Mesenteric fat pad (tissue), 1 donor: ENCODE data around the gene CCSER1. TPM values are rescaled to one million over a fixed set of nuclear protein-coding genes. Genes with fewer than 3 reads are reported as not detected.
"Not testable (repeated sequence)": the region's sequence is repeated elsewhere in the genome, so short reads cannot be mapped to it uniquely, and the experiment has no call there.

Experiments
- DNase-seq: peaks from one replicate; pipeline ENCODE4 v3.0.0-alpha.2; 2020; ENCODE audit warnings: low spot score
- total RNA-seq: library from RNA; stranded (reverse); fragmentation: NEBNext Ultra II Directional; extraction: Animal tissue kit (Norgen Biotek cat#: 25700); gene quantifications from one replicate; pipeline ENCODE4 v1.2.1, GENCODE V29; 2021
- donor health status: DM: yes; HTN: yes; CAD: no.

The CCSER1 gene
- total RNA-seq, 1 donor from 2014 or later, result 9.7 TPM

DNA sequence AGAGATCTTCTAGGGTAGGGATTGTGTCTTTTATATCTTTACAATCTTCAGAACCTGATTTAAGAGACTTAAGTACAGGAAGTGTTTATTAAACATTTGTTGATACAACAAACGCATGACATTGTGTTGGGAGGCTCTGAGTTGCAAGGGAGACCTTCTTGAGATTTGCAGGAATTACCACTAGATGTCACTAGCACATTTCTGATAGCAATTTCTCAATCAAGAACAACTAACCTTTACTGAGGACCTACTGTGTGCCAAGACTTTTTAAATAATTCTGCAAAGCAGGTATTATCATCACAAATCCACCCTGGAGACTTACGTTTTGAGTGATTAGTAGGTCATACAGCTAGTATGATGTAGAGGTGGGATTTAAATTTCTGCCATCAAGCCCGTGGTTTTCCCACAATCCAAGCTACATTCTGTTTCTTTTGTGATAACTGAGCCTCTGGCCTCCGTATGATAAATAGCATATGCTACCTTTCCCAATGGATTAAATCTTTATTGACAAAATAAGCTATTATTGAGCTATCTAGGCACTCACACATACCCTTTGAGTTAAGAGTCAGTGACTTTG, 986.0 kb downstream of the CCSER1 start:
- DNase-seq, result no peak

DNA sequence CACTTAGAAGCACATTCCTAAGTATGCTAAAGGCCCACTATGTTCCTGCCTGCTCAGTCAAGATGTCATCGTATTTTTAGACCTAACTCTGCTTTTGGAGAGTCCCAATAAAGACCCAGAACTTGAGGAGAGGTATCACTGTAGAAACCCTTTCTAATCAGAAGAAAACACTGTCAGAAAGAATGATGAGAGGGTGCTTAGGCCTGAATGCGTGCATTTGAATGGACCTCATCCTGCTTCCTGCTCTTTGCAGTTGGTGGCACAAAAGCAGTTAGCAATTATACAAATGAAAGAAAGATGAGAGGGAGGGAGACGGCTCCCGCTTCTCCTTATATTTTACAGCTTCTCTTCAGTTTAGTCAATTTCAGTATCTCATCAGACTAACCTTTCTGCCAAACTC, 987.2 kb downstream of the CCSER1 start:
- DNase-seq, result no peak

DNA sequence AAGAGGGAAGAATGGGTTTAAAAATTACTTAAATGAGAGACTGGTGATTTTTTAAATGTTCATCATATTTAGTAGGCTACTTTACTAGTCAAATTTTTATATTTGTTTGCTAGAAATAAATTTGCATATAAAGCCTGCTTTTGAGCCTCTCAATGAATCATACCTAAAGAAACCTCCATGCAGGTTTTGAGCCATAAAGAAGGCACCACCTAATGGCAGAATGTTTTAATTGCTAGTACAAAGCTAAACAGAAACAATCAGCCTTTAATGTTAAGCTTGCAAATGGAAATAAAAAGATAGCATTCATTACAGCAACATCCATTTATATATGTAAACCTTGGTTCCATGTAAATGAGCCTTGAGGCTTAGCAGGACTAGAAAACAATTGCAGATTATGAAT, 989.7 kb downstream of the CCSER1 start:
- DNase-seq, result no peak

DNA sequence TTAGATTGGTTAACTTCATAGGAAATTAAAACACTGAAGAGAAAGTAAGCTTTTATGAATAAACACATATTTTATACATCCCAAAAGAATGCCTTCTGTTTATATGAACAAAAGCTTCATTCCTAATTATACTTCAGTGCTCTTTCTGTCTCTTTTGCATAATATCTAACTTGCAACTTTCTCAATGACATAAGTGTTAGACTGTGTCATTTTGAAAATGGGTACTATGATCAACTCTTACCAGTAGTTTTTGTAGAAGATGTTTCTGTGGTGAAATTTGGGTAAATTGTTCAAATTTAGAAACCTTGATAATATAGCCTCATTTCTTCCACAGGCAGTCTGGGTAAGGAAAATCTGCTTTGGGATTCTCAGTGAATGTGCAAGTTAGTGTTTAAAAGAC, 991.4 kb downstream of the CCSER1 start:
- no peak for DNase-seq

DNA sequence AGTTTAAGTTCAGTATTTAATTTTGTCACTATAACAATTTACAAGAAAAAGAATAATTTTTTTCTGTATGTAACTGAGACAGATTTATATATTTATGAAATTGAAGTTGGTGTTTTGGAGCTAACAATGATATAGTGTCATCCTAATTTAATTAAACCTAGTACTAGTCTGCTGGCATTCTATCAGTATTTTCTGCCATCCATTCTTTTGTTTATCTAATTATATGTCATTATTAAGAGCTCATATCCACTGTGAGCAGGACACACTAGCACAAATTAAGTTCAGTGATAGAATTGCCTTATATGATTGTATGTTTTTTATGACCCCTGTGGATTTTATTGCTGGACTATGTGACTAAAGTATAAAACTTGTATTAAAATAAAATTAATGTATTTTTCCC, 996.5 kb downstream of the CCSER1 start:
- no peak for DNase-seq

DNA sequence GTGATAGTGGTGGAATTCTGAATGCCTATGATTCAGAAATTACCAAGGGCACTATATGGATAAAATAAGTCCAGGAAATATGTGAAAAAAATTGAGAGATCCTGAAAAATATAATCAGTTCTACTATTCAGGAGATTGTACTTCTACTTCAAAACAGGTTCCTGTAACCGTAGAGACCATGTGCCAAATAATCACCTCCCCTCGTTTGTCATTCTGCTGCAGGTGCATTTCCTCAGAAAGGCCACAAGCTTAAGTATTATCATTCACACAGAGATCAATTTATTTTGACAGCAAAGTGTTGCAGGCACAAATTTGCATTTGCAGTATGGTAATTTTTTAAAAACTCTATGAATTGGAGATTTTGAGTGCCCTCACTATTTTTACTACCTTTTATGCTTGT, 1000.0 kb downstream of the CCSER1 start:
- no peak for DNase-seq

DNA sequence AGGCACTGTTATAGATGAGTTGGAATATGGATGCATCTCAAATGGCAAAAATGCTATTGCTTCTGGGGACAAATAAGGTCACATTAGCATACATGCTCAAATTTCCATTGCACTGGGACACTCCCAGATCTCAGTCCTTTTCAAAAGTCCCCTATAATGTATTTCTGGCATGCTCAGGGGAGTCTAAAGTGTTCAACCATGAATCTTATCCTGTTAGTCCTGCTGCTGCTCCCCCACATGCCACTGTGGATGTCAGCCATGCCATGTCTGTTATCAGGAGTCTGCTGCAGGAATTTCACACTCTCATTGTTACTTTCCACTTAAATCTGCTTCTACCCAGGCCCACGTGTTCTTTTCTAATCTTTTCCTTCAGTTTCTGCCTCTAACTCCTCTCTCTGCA, 1000.6 kb downstream of the CCSER1 start:
- DNase-seq, result no peak

DNA sequence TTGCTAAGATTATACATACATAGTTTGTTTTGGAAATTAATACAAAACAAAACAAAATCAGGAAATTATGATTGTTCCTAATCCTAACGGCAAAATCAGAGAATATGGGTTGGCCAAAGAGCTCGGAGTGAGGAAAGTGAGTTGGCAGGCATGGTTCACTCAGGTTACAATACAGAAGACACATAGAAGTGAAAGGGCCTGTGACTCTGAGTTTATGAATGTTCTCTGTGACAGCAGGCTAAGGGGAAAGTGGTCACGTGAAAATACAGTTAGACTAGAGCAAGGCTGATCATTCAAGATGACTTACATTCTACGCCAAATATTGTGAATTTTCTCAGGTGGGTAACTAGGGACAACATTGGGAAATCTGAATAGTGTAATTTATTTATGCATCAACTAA, 1001.3 kb downstream of the CCSER1 start:
- no peak for DNase-seq

DNA sequence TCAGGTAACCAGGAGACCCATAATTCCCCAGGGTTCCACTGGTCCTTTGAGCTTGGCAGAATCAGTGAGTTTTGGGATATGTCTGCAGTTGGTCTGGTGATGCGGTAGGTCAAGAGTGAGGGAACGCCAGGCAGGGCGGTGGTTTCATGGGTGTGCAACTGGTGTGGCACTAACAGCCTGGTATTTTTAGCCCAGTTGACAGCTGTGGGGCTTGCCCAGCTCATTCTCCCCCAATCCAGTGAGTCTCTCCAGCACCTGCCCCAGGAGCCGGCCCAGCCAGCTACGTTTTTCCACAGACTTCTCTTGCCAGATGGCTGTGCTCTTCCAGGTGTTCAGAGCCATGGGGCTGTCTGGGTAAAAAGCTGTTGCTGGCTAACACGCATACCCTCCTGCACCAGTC, 1019.9 kb downstream of the CCSER1 start:
- peak; percentile 49 for DNase-seq

DNA sequence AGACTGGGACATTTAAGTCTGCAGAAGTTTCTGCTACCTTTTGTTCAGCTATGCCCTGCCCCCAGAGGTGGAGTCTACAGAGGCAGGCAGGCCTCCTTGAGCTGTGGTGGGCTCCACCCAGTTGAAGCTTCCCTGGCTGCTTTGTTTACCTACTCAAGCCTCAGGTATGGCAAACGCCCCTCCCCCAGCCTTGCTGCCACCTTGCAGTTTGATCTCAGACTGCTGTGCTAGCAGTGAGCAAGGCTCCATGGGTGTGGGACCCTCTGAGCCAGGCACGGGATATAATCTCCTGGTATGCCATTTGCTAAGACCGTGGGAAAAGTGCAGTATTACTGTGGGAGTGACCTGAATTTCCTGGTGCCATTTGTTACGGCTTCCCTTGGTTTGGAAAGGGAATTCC, 1026.8 kb downstream of the CCSER1 start:
- not testable (repeated sequence) for DNase-seq

DNA sequence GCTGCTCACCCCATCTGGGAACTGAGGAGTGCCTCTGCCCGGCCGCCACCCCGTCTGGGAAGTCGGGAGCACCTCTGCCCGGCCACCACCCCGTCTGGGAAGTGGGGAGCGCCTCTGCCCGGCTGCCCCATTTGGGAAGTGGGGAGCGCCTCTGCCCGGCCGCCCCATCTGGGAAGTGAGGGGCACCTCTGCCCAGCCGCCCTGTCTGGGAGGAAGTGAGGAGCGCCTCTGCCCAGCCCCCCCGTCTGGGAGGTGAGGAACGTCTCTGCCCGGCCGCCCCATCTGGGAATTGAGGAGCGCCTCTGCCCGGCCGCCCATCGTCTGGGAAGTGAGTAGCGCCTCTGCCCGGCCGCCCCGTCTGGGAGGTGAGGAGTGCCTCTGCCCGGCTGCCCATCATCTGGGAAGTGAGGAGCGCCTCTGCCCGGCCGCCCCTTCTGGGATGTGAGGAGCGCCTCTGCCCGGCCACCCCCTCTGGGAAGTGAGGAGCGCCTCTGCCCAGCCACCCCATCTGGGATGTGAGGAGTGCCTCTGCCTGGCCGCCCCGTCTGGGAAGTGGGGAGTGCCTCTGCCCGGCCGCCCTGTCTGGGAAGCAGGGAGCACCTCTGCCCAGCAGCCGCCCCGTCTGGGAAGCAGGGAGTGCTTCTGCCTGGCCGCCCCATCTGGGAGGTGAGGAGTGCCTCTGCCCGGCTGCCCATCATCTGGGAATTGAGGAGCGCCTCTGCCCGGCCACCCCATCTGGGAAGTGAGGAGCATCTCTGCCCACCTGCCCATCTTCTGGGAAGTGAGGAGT, 1040.9 kb downstream of the CCSER1 start:
- peak; percentile 64 for DNase-seq

DNA sequence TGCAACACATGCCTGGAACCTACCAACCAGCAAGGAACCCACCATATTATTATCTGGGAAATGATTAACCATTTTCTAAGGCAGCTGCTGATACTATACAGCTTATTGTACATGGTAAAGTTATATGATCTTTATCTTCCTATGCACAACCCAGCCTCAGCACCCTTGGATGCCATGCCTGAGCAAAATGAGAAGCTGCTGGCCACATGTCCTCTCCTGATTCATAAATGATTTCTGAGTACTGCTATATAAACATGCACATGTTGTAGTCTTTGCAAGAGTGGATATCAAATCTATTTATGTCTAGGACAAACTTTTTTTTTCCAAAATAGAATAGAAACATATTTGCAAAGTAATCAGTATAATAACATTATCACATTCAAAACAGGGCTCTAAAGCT, 1043.6 kb downstream of the CCSER1 start:
- no peak for DNase-seq

DNA sequence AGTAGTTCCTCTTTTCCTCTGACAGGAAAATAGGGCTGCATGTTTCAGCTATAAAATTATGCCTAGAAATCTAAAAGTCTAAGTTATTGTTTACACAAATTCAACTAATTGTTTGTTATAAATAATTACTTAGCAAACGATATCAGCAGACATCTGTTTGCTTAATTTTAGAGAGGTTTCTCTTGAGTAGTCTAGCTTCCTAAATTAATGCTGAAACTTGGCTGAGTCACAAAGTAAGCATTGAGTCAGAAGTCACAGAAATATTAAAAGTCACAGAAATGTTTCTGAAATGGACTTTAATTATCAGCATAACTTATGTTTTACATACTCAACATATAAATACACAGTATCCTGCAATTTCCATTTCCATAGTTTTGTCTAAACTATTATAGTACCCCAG, 1044.0 kb downstream of the CCSER1 start:
- DNase-seq, result no peak

DNA sequence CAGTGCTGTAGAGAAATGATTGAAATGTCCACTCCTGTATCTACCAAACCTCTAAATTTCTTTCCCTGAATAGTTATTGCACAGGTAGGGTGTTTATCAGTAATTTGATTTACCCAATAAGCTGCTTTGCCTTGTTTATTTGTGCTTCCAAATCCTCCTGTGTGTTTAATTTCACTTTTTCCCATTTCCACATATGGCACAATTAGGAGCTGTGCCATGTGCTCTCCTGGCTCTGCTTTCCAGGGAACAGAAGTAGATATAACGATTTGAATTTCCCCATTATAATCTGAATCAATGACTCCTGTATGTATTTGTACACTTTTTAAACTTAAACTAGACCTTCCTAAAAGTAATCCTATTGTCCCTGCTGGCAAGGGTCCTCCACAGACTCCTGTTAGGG, 1057.9 kb downstream of the CCSER1 start:
- not testable (repeated sequence) for DNase-seq

DNA sequence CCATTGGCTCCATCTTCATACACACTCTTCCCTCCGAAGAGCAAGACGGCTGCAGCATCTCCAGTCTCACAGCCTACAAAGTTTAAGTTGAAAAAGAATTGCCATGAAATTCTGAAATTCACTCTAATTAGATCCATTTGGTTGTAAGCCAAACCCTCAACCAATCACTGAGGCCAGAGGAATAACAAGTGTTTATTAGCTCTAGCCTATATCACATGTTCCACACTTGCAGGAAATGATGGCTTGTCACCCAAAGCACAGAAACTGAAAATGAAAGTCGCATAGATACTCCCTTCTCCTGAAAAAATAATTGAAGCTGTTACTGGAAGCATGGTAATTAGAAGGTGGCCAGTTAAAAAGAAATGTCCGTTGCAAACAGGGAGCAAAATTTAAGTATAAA, 1071.8 kb downstream of the CCSER1 start:
- DNase-seq, result no peak

DNA sequence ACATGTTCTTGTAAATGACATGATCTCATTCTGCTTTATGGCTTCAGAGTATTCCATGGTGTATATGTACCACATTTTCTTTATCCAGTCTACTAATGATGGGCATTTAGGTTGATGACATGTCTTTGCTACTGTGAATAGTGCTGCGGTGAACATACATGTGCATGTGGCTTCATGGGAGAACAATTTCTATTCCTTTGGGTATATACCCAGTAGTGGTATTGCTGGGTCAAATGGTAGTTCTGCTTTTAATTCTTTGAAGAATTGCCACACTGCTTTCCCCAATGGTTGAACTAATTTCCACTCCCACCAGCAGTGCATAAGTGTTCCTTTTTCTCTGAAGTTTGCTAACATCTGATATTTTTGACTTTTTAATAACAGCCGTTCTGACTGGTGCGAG, 1080.3 kb downstream of the CCSER1 start:
- DNase-seq, result no peak

DNA sequence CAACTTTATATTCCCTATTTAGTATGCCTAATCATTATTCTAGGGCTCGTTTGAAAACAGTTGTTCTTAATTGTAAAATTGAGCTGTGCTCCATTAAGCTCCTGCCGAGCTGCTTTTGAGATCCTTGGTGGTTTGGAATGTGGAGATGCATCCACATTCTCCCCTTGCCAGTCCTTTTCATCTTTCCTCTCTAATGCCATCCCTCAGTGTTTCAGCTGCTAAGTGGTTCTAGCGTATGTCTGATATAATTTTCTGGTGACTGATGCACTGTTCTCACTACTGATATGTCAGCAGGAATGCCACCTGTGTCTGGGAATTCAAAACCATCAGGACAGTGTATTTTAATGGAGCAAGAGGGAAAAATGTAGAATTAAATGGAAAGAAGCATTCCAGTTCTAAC, 1085.0 kb downstream of the CCSER1 start:
- DNase-seq, result no peak

DNA sequence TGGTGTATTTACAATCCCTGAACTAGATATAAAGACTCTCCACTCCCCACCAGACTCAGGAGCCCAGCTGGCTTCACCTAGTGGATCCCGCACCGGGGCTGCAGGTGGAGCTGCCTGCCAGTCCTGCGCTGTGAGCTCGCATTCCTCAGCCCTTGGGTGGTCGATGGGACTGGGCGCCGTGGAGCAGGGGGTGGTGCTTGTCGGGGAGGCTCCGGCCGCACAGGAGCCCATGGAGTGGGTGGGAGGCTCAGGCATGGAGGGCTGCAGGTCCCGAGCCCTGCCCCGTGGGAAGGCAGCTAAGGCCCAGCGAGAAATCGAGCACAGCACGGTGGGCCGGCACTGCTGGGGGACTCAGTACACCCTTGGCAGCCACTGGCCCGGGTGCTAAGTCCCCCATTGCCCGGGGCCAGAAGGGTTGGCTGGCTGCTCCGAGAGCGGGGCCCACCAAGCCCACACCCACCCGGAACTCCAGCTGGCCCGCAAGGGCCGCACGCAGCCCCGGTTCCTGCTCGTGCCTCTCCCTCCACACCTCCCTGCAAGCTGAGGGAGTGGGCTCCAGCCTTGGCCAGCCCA, 1090.7 kb downstream of the CCSER1 start:
- peak; percentile 78 for DNase-seq

DNA sequence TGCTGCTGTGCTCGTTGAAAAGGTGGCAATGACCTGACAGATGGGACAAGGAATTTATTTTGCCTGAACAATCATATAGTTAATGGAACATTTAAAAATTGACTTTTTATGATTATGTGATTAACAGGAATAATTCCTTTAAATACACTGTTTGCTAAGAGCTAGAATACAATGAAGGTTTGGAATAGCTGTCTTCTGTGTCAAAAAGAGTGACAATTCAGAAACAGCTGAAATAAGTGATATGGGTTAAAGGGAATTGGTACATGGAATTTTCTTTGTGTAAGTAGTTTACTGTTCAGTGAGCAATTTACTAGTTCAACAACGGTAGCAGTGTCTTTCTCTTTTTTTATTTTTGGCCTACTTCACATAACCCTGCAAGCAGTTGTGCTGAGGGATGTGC, 1093.1 kb downstream of the CCSER1 start:
- no peak for DNase-seq

DNA sequence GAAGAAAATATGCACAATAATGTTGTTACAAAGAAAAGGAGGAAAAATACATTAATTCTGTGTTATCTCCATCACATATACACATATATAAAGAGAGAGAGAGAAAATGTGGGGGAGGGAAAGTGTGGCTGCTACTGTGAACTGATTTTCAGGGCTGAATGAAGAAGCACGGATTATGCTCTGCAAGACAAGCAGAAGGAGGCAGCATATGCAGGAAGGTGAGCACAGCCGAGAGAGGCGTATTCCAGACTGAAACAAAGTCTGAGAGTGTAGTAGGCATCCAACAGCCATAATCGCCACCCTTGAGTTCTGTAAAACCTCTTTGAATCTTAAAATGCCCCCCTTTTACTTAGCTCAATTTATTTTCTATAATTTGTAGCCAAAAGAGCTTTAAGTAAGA, 1094.8 kb downstream of the CCSER1 start:
- DNase-seq, result no peak

DNA sequence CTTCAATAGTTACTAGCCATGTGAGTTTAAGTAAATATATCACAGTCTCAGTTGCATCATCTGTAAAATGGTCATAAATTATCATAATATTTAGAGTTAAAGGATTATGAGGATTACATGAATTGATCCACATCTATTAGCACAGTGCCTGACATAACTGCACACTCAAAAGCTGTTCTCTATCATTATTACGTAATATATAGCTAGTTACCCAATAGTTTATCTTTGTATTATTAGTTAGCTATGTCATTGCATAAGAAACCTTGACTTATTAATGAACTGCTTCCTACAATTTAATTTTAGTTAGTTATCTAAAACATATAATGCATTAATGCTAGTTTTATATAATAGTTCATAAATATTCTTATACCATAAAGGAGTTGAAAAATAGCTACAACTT, 1099.7 kb downstream of the CCSER1 start:
- DNase-seq, result no peak

DNA sequence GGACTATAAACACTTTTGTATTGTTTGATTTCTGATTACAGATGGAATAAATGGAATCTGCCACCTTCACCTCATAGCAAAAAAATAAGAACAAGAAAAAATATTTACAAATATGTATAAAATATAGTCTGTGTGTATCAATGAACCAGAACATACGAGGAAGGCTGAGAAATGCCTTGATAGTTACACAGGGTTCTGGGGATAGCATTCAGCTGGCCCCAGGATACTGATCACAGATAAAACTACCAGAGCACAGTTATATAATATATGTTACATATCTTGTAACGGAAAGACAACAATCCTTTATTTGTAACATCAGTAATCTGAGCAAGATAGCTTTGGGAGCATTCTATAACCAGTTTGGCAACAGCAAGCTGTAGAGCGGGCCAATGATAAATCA, 1101.5 kb downstream of the CCSER1 start:
- no peak for DNase-seq

DNA sequence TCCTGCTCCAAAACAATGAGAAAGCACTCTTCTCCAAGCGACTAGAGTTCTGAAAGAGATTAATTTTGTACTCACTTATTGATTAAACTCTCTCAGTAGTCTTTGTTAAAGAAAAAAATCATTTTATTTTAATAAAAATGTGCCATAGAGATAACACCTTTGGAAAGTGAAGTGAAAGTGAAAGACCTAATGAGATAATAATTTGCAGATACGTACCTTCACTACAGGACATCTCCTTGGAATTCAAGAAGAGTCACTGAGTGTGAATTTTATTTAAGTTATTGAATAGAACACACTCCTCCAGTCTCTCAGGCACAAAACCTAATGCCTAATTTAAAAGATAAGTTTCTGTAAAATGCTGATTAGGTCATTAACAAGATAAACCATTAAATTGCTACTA, 1106.0 kb downstream of the CCSER1 start:
- DNase-seq, result no peak
